ENCODE data around the gene FAM193A. TPM values are rescaled to one million over a fixed set of nuclear protein-coding genes. Genes with fewer than 3 reads are reported as not detected.

FAM193A gene
- total RNA-seq, 8 experiments from 2014 or later = 9.1 to 38.2 (median 18.6) TPM

DNA sequence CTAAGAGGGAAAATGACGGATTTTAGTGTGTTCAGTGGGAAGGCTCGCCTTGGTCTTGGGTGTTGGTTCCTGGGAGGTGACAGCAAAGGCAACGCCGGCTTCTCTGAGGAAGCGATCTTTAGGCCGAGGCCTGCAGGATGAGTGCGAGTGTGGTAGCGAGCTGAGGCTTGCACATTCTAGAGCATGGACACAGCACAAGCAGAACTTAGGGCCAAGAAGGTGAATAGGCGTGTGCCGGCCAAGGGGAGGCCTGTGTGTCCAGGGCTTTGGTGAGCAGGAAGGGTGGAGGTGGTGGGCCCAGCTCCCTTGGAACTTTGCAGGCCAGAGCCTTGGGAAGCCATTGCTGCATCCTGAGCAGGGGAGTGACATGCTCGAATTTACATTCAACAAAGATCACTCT, 151.8 kb downstream of the FAM193A start:
- WGBS, 10 experiments = 90 to 100% (median 100%) methylated on average over 1 to 5 of the region's 11 CpGs; no CpG with 5 or more reads in 3 of the 10 experiments
- H3K4me1 ChIP-seq (replicated peaks in 1 of 2) = no peaks in the 10 kb centered on the region
- no peak overlapping the region for H3K4me3 ChIP-seq
- no peak overlapping the region for H3K27ac ChIP-seq
- ATAC-seq (replicated peaks in 6 of 8) = no peak
- in situ Hi-C loops (cut with MboI; ENCODE audit: low pct_unique_long_range_greater_than_20kb in 2 of 9, low sequenced_read_pairs in 9 of 9, unreplicated experiment in 9 of 9) = no loop called here

GRCh38 chr4:2688697-2689096, 152.2 kb downstream of the FAM193A start:
- WGBS, 10 experiments = 80 to 100% (median 98%) methylated on average over 1 to 3 of the region's 4 CpGs; no CpG with 5 or more reads in 6 of the 10 experiments
- no peak overlapping the region for H3K4me3 ChIP-seq
- ATAC-seq (replicated peaks in 6 of 8) = peak in 4 of 8 experiments; percentile 9 to 49 (median 22)
- H3K27ac ChIP-seq = no peak overlapping the region
- no peaks in the 10 kb centered on the region for H3K4me1 ChIP-seq (replicated peaks in 1 of 2)
- in situ Hi-C loops (cut with MboI; ENCODE audit: low pct_unique_long_range_greater_than_20kb in 2 of 9, low sequenced_read_pairs in 9 of 9, unreplicated experiment in 9 of 9) = no loop called here

GRCh38 chr4:2689114-2689513, 152.7 kb downstream of the FAM193A start:
- Histone ChIP-seq H3K4me1 (replicated peaks in 1 of 2) (no peaks in the 10 kb centered on the region), H3K4me3 (no peak overlapping the region), H3K27ac (no peak overlapping the region)
- ATAC-seq (replicated peaks in 6 of 8) = no peak
- in situ Hi-C loops (cut with MboI; ENCODE audit: low pct_unique_long_range_greater_than_20kb in 2 of 9, low sequenced_read_pairs in 9 of 9, unreplicated experiment in 9 of 9) = no loop called here
- 67 to 100% (median 100%) methylated on average over 1 to 6 of the region's 6 CpGs; no CpG with 5 or more reads in 3 of the 10 experiments for WGBS, 10 experiments

DNA sequence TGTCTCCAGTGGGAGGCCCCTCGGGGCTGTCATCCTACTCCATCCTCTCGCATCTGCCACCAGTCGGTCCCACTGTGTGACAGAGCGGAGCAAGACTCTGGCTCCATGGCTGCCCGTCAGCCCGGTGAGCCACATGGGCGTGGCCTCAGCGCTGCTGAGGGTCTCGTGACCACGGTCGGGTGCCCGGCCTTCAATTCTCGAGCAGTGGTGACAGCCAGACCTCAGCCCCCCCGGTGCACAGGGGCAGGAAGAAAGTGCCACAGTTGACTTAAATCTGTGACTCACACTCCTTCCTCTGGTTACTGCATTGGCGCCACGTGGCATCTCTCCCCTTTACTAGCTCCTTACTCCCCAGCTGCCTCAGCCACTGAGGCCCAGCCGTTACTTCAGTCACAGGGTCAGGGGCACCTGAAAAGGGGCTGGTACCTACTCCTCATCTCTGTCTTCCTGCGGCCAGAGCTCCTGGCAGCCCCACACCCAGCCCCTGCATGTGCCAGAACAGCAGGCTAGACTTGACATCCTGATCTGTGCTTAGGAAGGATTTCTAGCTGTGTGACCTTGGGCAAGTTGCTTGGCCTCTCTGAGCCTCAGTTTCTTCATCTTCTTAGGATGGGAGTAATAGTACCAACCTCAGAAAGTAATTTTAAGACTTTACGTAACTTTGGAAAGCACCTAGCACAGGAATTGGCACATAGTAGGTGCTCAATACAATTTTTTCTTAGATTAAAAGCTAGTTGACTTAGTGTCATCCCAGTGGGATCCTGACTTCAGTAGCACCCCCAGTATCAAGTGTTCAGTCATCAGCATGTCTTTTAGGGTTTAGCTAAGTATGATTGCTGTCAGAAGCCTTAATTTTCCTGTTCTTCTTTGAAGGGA, 153.6 kb downstream of the FAM193A start:
- Histone ChIP-seq H3K4me3 (no peak overlapping the region), H3K4me1 (replicated peaks in 1 of 2) (no peaks in the 10 kb centered on the region), H3K27ac (no peak overlapping the region)
- 80 to 100% (median 95%) methylated on average over 1 to 13 of the region's 19 CpGs; no CpG with 5 or more reads in 2 of the 10 experiments for whole genome bisulfite sequencing, 10 experiments
- no peak for ATAC-seq (replicated peaks in 6 of 8)
- in situ Hi-C loops (cut with MboI; ENCODE audit: low pct_unique_long_range_greater_than_20kb in 2 of 9, low sequenced_read_pairs in 9 of 9, unreplicated experiment in 9 of 9) = no loop called here

- ATAC-seq (replicated peaks in 6 of 8) = no peak
- WGBS, 10 experiments = 88 to 100% (median 99%) methylated on average over 1 to 5 of the region's 5 CpGs; no CpG with 5 or more reads in 2 of the 10 experiments
- no peaks in the 10 kb centered on the region for H3K4me1 ChIP-seq (replicated peaks in 1 of 2)
- no peak overlapping the region for H3K4me3 ChIP-seq
- no peak overlapping the region for H3K27ac ChIP-seq
- in situ Hi-C loops (cut with MboI; ENCODE audit: low pct_unique_long_range_greater_than_20kb in 2 of 9, low sequenced_read_pairs in 9 of 9, unreplicated experiment in 9 of 9) = no loop called here
Observed at GRCh38 chr4:2691313-2691712, 154.9 kb downstream of the FAM193A start.

DNA sequence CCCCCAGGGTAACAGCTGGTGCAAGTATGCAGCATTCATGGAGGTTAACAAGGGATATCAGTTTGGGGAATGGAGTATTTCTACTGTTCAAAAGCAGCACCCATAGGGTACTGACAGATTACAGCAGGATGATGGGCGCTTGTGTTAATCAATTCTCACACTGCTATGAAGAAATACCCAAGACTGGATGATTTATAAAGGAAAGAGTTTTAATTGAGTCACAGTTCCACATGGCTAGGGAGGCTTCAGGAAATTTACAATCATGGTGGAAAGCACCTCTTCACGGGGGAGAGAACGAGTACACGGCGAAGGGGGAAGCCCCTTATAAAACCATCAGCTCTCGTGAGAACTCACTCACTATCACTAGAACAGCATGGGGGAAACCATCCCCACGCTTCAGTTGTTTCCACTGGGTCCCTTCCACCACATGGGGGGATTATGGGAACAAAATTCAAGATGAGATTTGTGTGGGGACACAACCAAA, 155.5 kb downstream of the FAM193A start:
- 80 to 100% (median 92%) methylated on average over 1 to 5 of the region's 7 CpGs; no CpG with 5 or more reads in 3 of the 10 experiments for WGBS, 10 experiments
- H3K27ac ChIP-seq = no peak overlapping the region
- no peaks in the 10 kb centered on the region for H3K4me1 ChIP-seq (replicated peaks in 1 of 2)
- H3K4me3 ChIP-seq = no peak overlapping the region
- in situ Hi-C loops (cut with MboI; ENCODE audit: low pct_unique_long_range_greater_than_20kb in 2 of 9, low sequenced_read_pairs in 9 of 9, unreplicated experiment in 9 of 9) = no loop called here
- no peak for ATAC-seq (replicated peaks in 6 of 8)

- WGBS, 10 experiments = 75 to 100% (median 94%) methylated on average over 1 to 7 of the region's 16 CpGs; no CpG with 5 or more reads in 2 of the 10 experiments
- in situ Hi-C loops (cut with MboI; ENCODE audit: low pct_unique_long_range_greater_than_20kb in 2 of 9, low sequenced_read_pairs in 9 of 9, unreplicated experiment in 9 of 9) = no loop called here
- Histone ChIP-seq H3K27ac (no peak overlapping the region), H3K4me1 (replicated peaks in 1 of 2) (no peaks in the 10 kb centered on the region), H3K4me3 (no peak overlapping the region)
- peak in 2 of 8 experiments; percentile 24 to 63 for ATAC-seq (replicated peaks in 6 of 8)
Observed at GRCh38 chr4:2694691-2695090, 158.2 kb downstream of the FAM193A start.

- no peak for ATAC-seq (replicated peaks in 6 of 8)
- no peaks in the 10 kb centered on the region for H3K4me1 ChIP-seq (replicated peaks in 1 of 2)
- no peak overlapping the region for H3K4me3 ChIP-seq
- in situ Hi-C loops (cut with MboI; ENCODE audit: low pct_unique_long_range_greater_than_20kb in 2 of 9, low sequenced_read_pairs in 9 of 9, unreplicated experiment in 9 of 9) = no loop called here
- no peak overlapping the region for H3K27ac ChIP-seq
- 90 to 100% (median 97%) methylated on average over 1 to 5 of the region's 5 CpGs; no CpG with 5 or more reads in 2 of the 10 experiments for WGBS, 10 experiments
Observed at GRCh38 chr4:2695346-2696060, 159.1 kb downstream of the FAM193A start.

DNA sequence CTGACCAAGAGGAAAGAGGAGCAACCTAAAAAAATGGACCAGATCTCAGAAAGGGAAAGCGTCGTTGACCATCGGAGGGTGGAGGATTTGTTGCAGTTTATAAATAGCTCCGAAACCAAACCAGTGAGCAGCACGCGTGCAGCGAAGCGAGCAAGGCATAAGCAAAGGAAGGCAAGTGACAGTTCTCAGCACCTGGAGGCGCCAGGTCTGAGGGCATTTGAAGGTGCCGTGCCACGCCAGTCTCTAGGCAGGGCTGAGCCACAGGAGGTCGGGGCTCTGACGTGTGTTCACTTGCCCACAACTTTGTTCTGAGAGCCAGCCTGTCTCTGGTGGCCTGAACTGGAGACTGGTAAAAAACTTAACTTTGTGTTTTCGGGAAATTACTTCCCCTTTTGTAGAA, 160.0 kb downstream of the FAM193A start:
- H3K27ac ChIP-seq = no peak overlapping the region
- 84 to 100% (median 93%) methylated on average over 2 to 13 of the region's 14 CpGs; no CpG with 5 or more reads in 2 of the 10 experiments for WGBS, 10 experiments
- H3K4me3 ChIP-seq = no peak overlapping the region
- no peaks in the 10 kb centered on the region for H3K4me1 ChIP-seq (replicated peaks in 1 of 2)
- ATAC-seq (replicated peaks in 6 of 8) = no peak
- in situ Hi-C loops (cut with MboI; ENCODE audit: low pct_unique_long_range_greater_than_20kb in 2 of 9, low sequenced_read_pairs in 9 of 9, unreplicated experiment in 9 of 9) = no loop called here

GRCh38 chr4:2697995-2698414, 161.6 kb downstream of the FAM193A start:
- Histone ChIP-seq H3K4me3 (no peak overlapping the region), H3K27ac (no peak overlapping the region), H3K4me1 (replicated peaks in 1 of 2) (no peaks in the 10 kb centered on the region)
- no peak for ATAC-seq (replicated peaks in 6 of 8)
- in situ Hi-C loops (cut with MboI; ENCODE audit: low pct_unique_long_range_greater_than_20kb in 2 of 9, low sequenced_read_pairs in 9 of 9, unreplicated experiment in 9 of 9) = no loop called here
- 40 to 100% (median 92%) methylated on average over 2 to 4 of the region's 8 CpGs; no CpG with 5 or more reads in 6 of the 10 experiments for WGBS, 10 experiments

DNA sequence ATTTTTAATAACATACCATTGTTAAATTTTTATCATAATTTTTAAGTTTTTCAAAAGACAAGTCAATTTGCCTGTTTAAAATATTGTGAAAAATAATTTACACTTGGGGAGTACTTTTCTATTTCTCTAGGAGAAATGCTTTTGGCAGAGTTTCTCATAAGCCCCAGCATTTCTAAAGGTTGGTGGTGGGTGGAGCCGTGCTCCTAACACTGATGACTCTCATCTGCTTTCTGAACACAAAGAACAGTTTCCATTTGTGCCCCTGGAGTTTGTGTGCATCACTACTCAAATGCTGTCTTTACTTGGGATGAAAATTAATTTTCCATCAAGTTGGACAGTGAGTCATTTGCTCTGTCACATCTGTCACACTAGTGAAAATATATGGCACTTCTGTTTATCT, 162.1 kb downstream of the FAM193A start:
- in situ Hi-C loops (cut with MboI; ENCODE audit: low pct_unique_long_range_greater_than_20kb in 2 of 9, low sequenced_read_pairs in 9 of 9, unreplicated experiment in 9 of 9) = no loop called here
- no peak overlapping the region for H3K4me3 ChIP-seq
- 0 to 100% (median 60%) methylated on average over 1 of the region's 1 CpG; no CpG with 5 or more reads in 5 of the 10 experiments for WGBS, 10 experiments
- no peak overlapping the region for H3K27ac ChIP-seq
- no peak for ATAC-seq (replicated peaks in 6 of 8)
- no peaks in the 10 kb centered on the region for H3K4me1 ChIP-seq (replicated peaks in 1 of 2)

DNA sequence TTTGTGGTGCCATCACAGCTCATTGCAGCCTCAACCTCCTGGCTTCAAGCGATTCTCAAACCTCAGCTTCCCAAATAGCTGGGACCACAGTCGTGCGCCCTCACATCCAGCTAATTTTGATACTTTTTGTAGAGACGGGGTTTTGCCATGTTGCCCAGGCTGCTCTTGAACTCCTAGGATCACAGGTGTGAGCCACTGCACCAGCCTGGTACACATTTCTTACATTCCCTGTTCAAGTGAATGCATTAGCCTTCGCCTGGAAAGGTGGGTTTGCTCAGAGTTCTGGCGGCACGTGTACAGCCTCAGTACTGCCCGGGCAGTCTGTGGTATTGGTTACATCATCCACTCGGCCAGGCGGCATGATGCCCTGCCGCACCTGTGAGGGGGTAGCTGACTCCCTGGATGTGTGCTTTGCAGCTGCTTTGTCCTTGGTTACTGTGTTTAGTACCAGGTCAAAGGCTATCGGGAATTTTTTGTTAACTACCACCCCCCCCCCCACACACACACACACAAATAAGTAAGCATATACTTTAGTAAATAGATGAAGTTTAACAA, 162.6 kb downstream of the FAM193A start:
- Histone ChIP-seq H3K27ac (no peak overlapping the region), H3K4me1 (replicated peaks in 1 of 2) (no peaks in the 10 kb centered on the region), H3K4me3 (no peak overlapping the region)
- ATAC-seq (replicated peaks in 6 of 8) = no peak
- 60 to 100% (median 97%) methylated on average over 1 to 11 of the region's 12 CpGs; no CpG with 5 or more reads in 4 of the 10 experiments for WGBS, 10 experiments
- in situ Hi-C loops (cut with MboI; ENCODE audit: low pct_unique_long_range_greater_than_20kb in 2 of 9, low sequenced_read_pairs in 9 of 9, unreplicated experiment in 9 of 9) = no loop called here

- no peak overlapping the region for H3K4me3 ChIP-seq
- ATAC-seq (replicated peaks in 6 of 8) = no peak
- no peaks in the 10 kb centered on the region for H3K4me1 ChIP-seq (replicated peaks in 1 of 2)
- in situ Hi-C loops (cut with MboI; ENCODE audit: low pct_unique_long_range_greater_than_20kb in 2 of 9, low sequenced_read_pairs in 9 of 9, unreplicated experiment in 9 of 9) = no loop called here
- 58 to 100% (median 87%) methylated on average over 2 to 7 of the region's 7 CpGs; no CpG with 5 or more reads in 2 of the 10 experiments for WGBS, 10 experiments
- H3K27ac ChIP-seq = no peak overlapping the region
Observed at GRCh38 chr4:2699534-2699933, 163.1 kb downstream of the FAM193A start.
